Glutamatergic neuron (in vitro differentiated cells): ENCODE measurements around the gene NUDC. TPM values are rescaled to one million over a fixed set of nuclear protein-coding genes. Genes with fewer than 3 reads are reported as not detected.

Experiments
- DNase-seq: peaks from one replicate; pipeline ENCODE4 v3.0.0; 2022
- H3K27ac Mint-ChIP-seq: one replicate; pipeline ENCODE4 v1.8.0; 2020; ENCODE audit warnings: mild to moderate bottlenecking, mixed read lengths, inconsistent platforms; ENCODE audit not compliant: unreplicated experiment
- H3K27me3 Mint-ChIP-seq: one replicate; pipeline ENCODE4 v1.8.0; 2020; ENCODE audit warnings: mild to moderate bottlenecking, moderate library complexity, mixed read lengths, inconsistent platforms; ENCODE audit not compliant: unreplicated experiment
- H3K36me3 Mint-ChIP-seq: one replicate; pipeline ENCODE4 v1.8.0; 2020; ENCODE audit warnings: mild to moderate bottlenecking, mixed read lengths, inconsistent platforms; ENCODE audit not compliant: unreplicated experiment
- H3K4me1 Mint-ChIP-seq: one replicate; pipeline ENCODE4 v1.8.0; 2020; ENCODE audit warnings: mild to moderate bottlenecking, low read depth, mixed read lengths, inconsistent platforms; ENCODE audit not compliant: unreplicated experiment
- H3K4me3 Mint-ChIP-seq: one replicate; pipeline ENCODE4 v1.8.0; 2020; ENCODE audit warnings: mild to moderate bottlenecking, mixed read lengths, inconsistent platforms; ENCODE audit not compliant: unreplicated experiment
- H3K9me3 Mint-ChIP-seq: one replicate; pipeline ENCODE4 v1.8.0; 2020; ENCODE audit warnings: mild to moderate bottlenecking, moderate library complexity, mixed read lengths, inconsistent platforms; ENCODE audit not compliant: unreplicated experiment
- total RNA-seq: library from RNA; stranded (reverse); fragmentation: NEBNext Ultra II Directional; extraction: Animal tissue kit (Norgen Biotek cat#: 25700); gene quantifications from one replicate; pipeline ENCODE4 v1.2.1, GENCODE V29; 2021; ENCODE audit not compliant: unreplicated experiment
- TF ChIP-seq, protein P1 (sequence below): fragments of 200-600 bp; sonication (generic); IDR thresholded peaks from one replicate; pipeline ENCODE4 v1.5.0; 2021; ENCODE audit not compliant: partially characterized antibody, unreplicated experiment

Gene NUDC
- total RNA-seq, 1 donor from 2014 or later = 53.2 TPM

GRCh38 chr1:26976621-26977510, 55.3 kb downstream of the NUDC start:
- peaks cover 4% of the 10 kb centered on the region for H3K4me1 Mint-ChIP-seq
- H3K27me3 Mint-ChIP-seq = peaks cover 11% of the 10 kb centered on the region
- TF ChIP-seq, protein P1, sequence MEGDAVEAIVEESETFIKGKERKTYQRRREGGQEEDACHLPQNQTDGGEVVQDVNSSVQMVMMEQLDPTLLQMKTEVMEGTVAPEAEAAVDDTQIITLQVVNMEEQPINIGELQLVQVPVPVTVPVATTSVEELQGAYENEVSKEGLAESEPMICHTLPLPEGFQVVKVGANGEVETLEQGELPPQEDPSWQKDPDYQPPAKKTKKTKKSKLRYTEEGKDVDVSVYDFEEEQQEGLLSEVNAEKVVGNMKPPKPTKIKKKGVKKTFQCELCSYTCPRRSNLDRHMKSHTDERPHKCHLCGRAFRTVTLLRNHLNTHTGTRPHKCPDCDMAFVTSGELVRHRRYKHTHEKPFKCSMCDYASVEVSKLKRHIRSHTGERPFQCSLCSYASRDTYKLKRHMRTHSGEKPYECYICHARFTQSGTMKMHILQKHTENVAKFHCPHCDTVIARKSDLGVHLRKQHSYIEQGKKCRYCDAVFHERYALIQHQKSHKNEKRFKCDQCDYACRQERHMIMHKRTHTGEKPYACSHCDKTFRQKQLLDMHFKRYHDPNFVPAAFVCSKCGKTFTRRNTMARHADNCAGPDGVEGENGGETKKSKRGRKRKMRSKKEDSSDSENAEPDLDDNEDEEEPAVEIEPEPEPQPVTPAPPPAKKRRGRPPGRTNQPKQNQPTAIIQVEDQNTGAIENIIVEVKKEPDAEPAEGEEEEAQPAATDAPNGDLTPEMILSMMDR = no peak
- H3K4me3 Mint-ChIP-seq = peak overlapping the region; percentile 20
- no peak overlapping the region for H3K27ac Mint-ChIP-seq
- H3K9me3 Mint-ChIP-seq = peaks cover 1% of the 10 kb centered on the region
- H3K36me3 Mint-ChIP-seq = no peaks in the 10 kb centered on the region
- no peak for DNase-seq

GRCh38 chr1:26978901-26979300, 57.4 kb downstream of the NUDC start:
- Mint-ChIP-seq H3K4me1 (no peaks in the 10 kb centered on the region), H3K4me3 (no peak overlapping the region), H3K27me3 (peaks cover 5% of the 10 kb centered on the region), H3K27ac (no peak overlapping the region), H3K36me3 (no peaks in the 10 kb centered on the region), H3K9me3 (peaks cover 3% of the 10 kb centered on the region)
- TF ChIP-seq, protein P1 = no peak
- no peak for DNase-seq

GRCh38 chr1:26981146-26981846, 59.8 kb downstream of the NUDC start:
- H3K27me3 Mint-ChIP-seq = peaks cover 7% of the 10 kb centered on the region
- H3K27ac Mint-ChIP-seq = no peak overlapping the region
- no peaks in the 10 kb centered on the region for H3K4me1 Mint-ChIP-seq
- peaks cover 3% of the 10 kb centered on the region for H3K9me3 Mint-ChIP-seq
- TF ChIP-seq, protein P1 = no peak
- no peak for DNase-seq
- no peaks in the 10 kb centered on the region for H3K36me3 Mint-ChIP-seq
- no peak overlapping the region for H3K4me3 Mint-ChIP-seq

- peaks cover 2% of the 10 kb centered on the region for H3K9me3 Mint-ChIP-seq
- H3K27ac Mint-ChIP-seq = no peak overlapping the region
- H3K27me3 Mint-ChIP-seq = peaks cover 11% of the 10 kb centered on the region
- no peak for DNase-seq
- no peak overlapping the region for H3K4me3 Mint-ChIP-seq
- TF ChIP-seq, protein P1 = no peak
- H3K4me1 Mint-ChIP-seq = no peaks in the 10 kb centered on the region
- no peaks in the 10 kb centered on the region for H3K36me3 Mint-ChIP-seq
These were observed 62.3 kb downstream of the NUDC start for GRCh38 chr1:26983863-26984262.

DNA sequence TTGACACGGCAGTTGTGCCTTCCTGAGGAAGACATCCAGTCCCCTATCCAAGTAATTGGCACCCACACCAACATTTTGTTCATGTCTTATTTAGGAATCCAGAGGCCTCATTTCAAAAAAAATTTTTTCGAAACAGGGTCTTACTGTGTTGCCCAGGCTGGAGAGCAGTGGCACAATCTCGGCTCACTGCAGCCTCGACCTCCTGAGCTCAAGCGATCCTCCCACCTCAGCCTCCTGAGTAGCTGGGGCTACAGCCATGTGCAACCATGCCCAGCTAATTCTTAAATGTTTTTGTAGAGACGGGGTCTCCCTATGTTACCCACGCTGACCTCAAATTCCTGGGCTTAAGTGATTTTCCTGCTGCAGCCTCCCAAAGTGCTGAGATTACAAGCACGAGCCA, 62.7 kb downstream of the NUDC start:
- TF ChIP-seq, protein P1 = no peak
- Mint-ChIP-seq H3K4me1 (no peaks in the 10 kb centered on the region), H3K9me3 (peaks cover 2% of the 10 kb centered on the region), H3K36me3 (no peaks in the 10 kb centered on the region), H3K27ac (no peak overlapping the region), H3K4me3 (no peak overlapping the region), H3K27me3 (peaks cover 11% of the 10 kb centered on the region)
- no peak for DNase-seq
